ENCODE measurements around the gene NRBF2. TPM values are rescaled to one million over a fixed set of nuclear protein-coding genes. Genes with fewer than 3 reads are reported as not detected.
A peak's percentile ranks its signal among the peaks of the same experiment; 100 is the strongest.

The NRBF2 gene
- total RNA-seq, 1 donor from 2014 or later, result 8.9 TPM

GRCh38 chr10:63168821-63169462 is 35.8 kb downstream of the NRBF2 start:
- Histone ChIP-seq H3K27me3 (ENCODE audit: low read depth) (no peaks in the 10 kb centered on the region), H3K4me3 (no peak overlapping the region), H3K9me3 (replicated peaks) (no peaks in the 10 kb centered on the region), H3K36me3 (peaks cover 28% of the 10 kb centered on the region), H3K27ac (replicated peaks) (peak overlapping the region; percentile 32), H3K4me1 (peaks cover 41% of the 10 kb centered on the region)
- no peak for TF ChIP-seq CTCF (IDR thresholded peaks at IDR 0.05; ENCODE audit: borderline replicate concordance)
- intact Hi-C loops (cut with micrococcal nuclease), result no loop called here
- no peak for DNase-seq

- TF ChIP-seq CTCF (IDR thresholded peaks at IDR 0.05; ENCODE audit: borderline replicate concordance), result no peak
- Histone ChIP-seq H3K9me3 (replicated peaks) (no peaks in the 10 kb centered on the region), H3K4me3 (no peak overlapping the region), H3K36me3 (peaks cover 31% of the 10 kb centered on the region), H3K4me1 (peaks cover 37% of the 10 kb centered on the region), H3K27ac (replicated peaks) (peak overlapping the region; percentile 32), H3K27me3 (ENCODE audit: low read depth) (no peaks in the 10 kb centered on the region)
- DNase-seq, result no peak
- intact Hi-C loops (cut with micrococcal nuclease), result no loop called here
These were observed 36.5 kb downstream of the NRBF2 start for GRCh38 chr10:63169624-63170023.

- Histone ChIP-seq H3K27ac (replicated peaks) (peak overlapping the region; percentile 32), H3K36me3 (peaks cover 44% of the 10 kb centered on the region), H3K27me3 (ENCODE audit: low read depth) (no peaks in the 10 kb centered on the region), H3K9me3 (replicated peaks) (no peaks in the 10 kb centered on the region), H3K4me3 (no peak overlapping the region), H3K4me1 (peaks cover 37% of the 10 kb centered on the region)
- TF ChIP-seq CTCF (IDR thresholded peaks at IDR 0.05; ENCODE audit: borderline replicate concordance), result no peak
- intact Hi-C loops (cut with micrococcal nuclease), result no loop called here
- no peak for DNase-seq
These were observed 38.2 kb downstream of the NRBF2 start for GRCh38 chr10:63171255-63171855.

GRCh38 chr10:63171926-63172325 is 38.8 kb downstream of the NRBF2 start:
- Histone ChIP-seq H3K27ac (replicated peaks) (peak overlapping the region; percentile 32), H3K27me3 (ENCODE audit: low read depth) (no peaks in the 10 kb centered on the region), H3K4me1 (peaks cover 36% of the 10 kb centered on the region), H3K36me3 (peaks cover 50% of the 10 kb centered on the region), H3K9me3 (replicated peaks) (no peaks in the 10 kb centered on the region), H3K4me3 (no peak overlapping the region)
- TF ChIP-seq CTCF (IDR thresholded peaks at IDR 0.05; ENCODE audit: borderline replicate concordance), result no peak
- DNase-seq, result no peak
- intact Hi-C loops (cut with micrococcal nuclease), result no loop called here

GRCh38 chr10:63173468-63174232 is 40.5 kb downstream of the NRBF2 start:
- no peak overlapping the region for H3K27ac ChIP-seq (replicated peaks)

More at GRCh38 chr10:63173468-63174232, 40.5 kb downstream of the NRBF2 start:
- H3K27me3 ChIP-seq (ENCODE audit: low read depth), result no peaks in the 10 kb centered on the region
- intact Hi-C loops (cut with micrococcal nuclease), result no loop called here
- H3K36me3 ChIP-seq, result peaks cover 67% of the 10 kb centered on the region
- DNase-seq, result no peak
- H3K4me1 ChIP-seq, result peaks cover 31% of the 10 kb centered on the region
- TF ChIP-seq CTCF (IDR thresholded peaks at IDR 0.05; ENCODE audit: borderline replicate concordance), result no peak
- H3K4me3 ChIP-seq, result no peak overlapping the region
- H3K9me3 ChIP-seq (replicated peaks), result no peaks in the 10 kb centered on the region

Measured in left ventricle myocardium inferior (tissue), 1 donor.